WTC11 (cell line): ENCODE measurements around the gene IGSF23. TPM values are rescaled to one million over a fixed set of nuclear protein-coding genes. Genes with fewer than 3 reads are reported as not detected.

Experiments used
- ATAC-seq: fragments of 200-7000 bp; cut with Tn5 transposase; 2 replicates; pipeline ENCODE4 v1.10.0; 2021; ENCODE audit warnings: mild to moderate bottlenecking, moderate library complexity
- CTCF ChIA-PET: fragments of 300-600 bp; sonication (Branson Sonifier 250); formaldehyde crosslinking; loops from one replicate; lab custom pipeline; 2021; ENCODE audit warnings: antibody characterized with exemption; lab: Charles Lee
- POLR2A ChIA-PET: fragments of 350-600 bp; sonication (Branson Sonifier 250); formaldehyde crosslinking; loops from one replicate; lab custom pipeline; 2021; ENCODE audit warnings: antibody characterized with exemption; lab: Charles Lee
- DNase-seq: peaks from one replicate; pipeline ENCODE4 v3.0.0; 2021; ENCODE audit warnings: low spot score
- H3K27ac Mint-ChIP-seq: 2 replicates; pipeline ENCODE4 v1.8.0; 2021; ENCODE audit warnings: mixed read lengths
- H3K27me3 Mint-ChIP-seq: 2 replicates; pipeline ENCODE4 v1.8.0; 2021; ENCODE audit warnings: low read depth, mild to moderate bottlenecking, moderate library complexity, mixed read lengths
- H3K36me3 Mint-ChIP-seq: 2 replicates; pipeline ENCODE4 v1.8.0; 2021; ENCODE audit warnings: mixed read lengths
- H3K4me1 Mint-ChIP-seq: 2 replicates; pipeline ENCODE4 v1.8.0; 2022; ENCODE audit warnings: mixed read lengths
- H3K4me3 Mint-ChIP-seq: 2 replicates; pipeline ENCODE4 v1.8.0; 2021; ENCODE audit warnings: mild to moderate bottlenecking, moderate library complexity, mixed read lengths
- H3K9me3 Mint-ChIP-seq: 2 replicates; pipeline ENCODE4 v1.8.0; 2021; ENCODE audit warnings: mixed read lengths
- ATF6 ChIP-seq: sonication (generic); formaldehyde crosslinking; IDR thresholded peaks from 2 replicates; pipeline ENCODE4 v1.8.1; 2023; ENCODE audit warnings: mild to moderate bottlenecking, missing genetic modification reagents
- CREM ChIP-seq: sonication (generic); formaldehyde crosslinking; IDR thresholded peaks from 2 replicates; pipeline ENCODE4 v1.8.1; 2022; ENCODE audit warnings: mild to moderate bottlenecking, missing genetic modification reagents, moderate library complexity
- E2F1 ChIP-seq: sonication (generic); formaldehyde crosslinking; IDR thresholded peaks from 2 replicates; pipeline ENCODE4 v1.8.0; 2022; ENCODE audit warnings: mild to moderate bottlenecking, missing genetic modification reagents
- E2F5 ChIP-seq: sonication (generic); formaldehyde crosslinking; IDR thresholded peaks from 2 replicates; pipeline ENCODE4 v1.8.1; 2022; ENCODE audit warnings: mild to moderate bottlenecking, moderate library complexity, missing genetic modification reagents
- GRHL2 ChIP-seq: fragments of 250-450 bp; sonication (Bioruptor Pico); IDR thresholded peaks from 2 replicates; pipeline ENCODE4 v1.8.0; 2022; ENCODE audit warnings: mild to moderate bottlenecking, moderate library complexity; ENCODE audit not compliant: insufficient replicate concordance, severe bottlenecking
- HMGA2 ChIP-seq: fragments of 250-450 bp; sonication (Bioruptor Pico); IDR thresholded peaks from 2 replicates; pipeline ENCODE4 v1.4.0; 2021; ENCODE audit warnings: mild to moderate bottlenecking, moderate library complexity
- JUN ChIP-seq: sonication (generic); formaldehyde crosslinking; IDR thresholded peaks from 2 replicates; pipeline ENCODE4 v1.8.0; 2023; ENCODE audit warnings: mild to moderate bottlenecking, missing genetic modification reagents
- MAX ChIP-seq: sonication (generic); formaldehyde crosslinking; IDR thresholded peaks from 2 replicates; pipeline ENCODE4 v1.8.0; 2022; ENCODE audit warnings: mild to moderate bottlenecking, missing genetic modification reagents
- MXD4 ChIP-seq: fragments of 250-450 bp; sonication (Bioruptor Pico); IDR thresholded peaks from 2 replicates; pipeline ENCODE4 v1.8.0; 2021; ENCODE audit warnings: mild to moderate bottlenecking, moderate library complexity, borderline replicate concordance
- NFYB ChIP-seq: sonication (generic); formaldehyde crosslinking; conservative IDR thresholded peaks from 2 replicates; pipeline ENCODE4 v1.8.0; 2022; ENCODE audit warnings: low read depth, missing genetic modification reagents
- OVOL2 ChIP-seq: fragments of 250-450 bp; sonication (Bioruptor Pico); IDR thresholded peaks from 2 replicates; pipeline ENCODE4 v1.9.0; 2021; ENCODE audit warnings: mild to moderate bottlenecking, borderline replicate concordance
- RORB ChIP-seq: fragments of 250-450 bp; sonication (Bioruptor Pico); IDR thresholded peaks from 2 replicates; pipeline ENCODE4 v1.9.0; 2021; ENCODE audit warnings: mild to moderate bottlenecking
- SMAD4 ChIP-seq: sonication (generic); formaldehyde crosslinking; IDR thresholded peaks from 2 replicates; pipeline ENCODE4 v1.8.0; 2022; ENCODE audit warnings: mild to moderate bottlenecking, missing genetic modification reagents
- SOX15 ChIP-seq: fragments of 250-450 bp; sonication (Bioruptor Pico); IDR thresholded peaks from 2 replicates; pipeline ENCODE4 v1.9.0; 2021; ENCODE audit warnings: mild to moderate bottlenecking
- TEAD4 ChIP-seq: sonication (generic); formaldehyde crosslinking; IDR thresholded peaks from 2 replicates; pipeline ENCODE4 v1.8.0; 2022; ENCODE audit warnings: mild to moderate bottlenecking, missing genetic modification reagents
- USF1 ChIP-seq: sonication (generic); formaldehyde crosslinking; IDR thresholded peaks from 2 replicates; pipeline ENCODE4 v1.8.0; 2022; ENCODE audit warnings: mild to moderate bottlenecking, missing genetic modification reagents
- ZNF121 ChIP-seq: sonication (generic); formaldehyde crosslinking; IDR thresholded peaks from 2 replicates; pipeline ENCODE4 v1.8.0; 2023; ENCODE audit warnings: missing genetic modification reagents
- ZNF219 ChIP-seq: sonication (generic); formaldehyde crosslinking; IDR thresholded peaks from 2 replicates; pipeline ENCODE4 v1.8.0; 2023; ENCODE audit warnings: missing genetic modification reagents, mild to moderate bottlenecking, borderline replicate concordance
- ZNF317 ChIP-seq: sonication (generic); formaldehyde crosslinking; IDR thresholded peaks from 2 replicates; pipeline ENCODE4 v1.8.1; 2023; ENCODE audit warnings: low read depth, mild to moderate bottlenecking, moderate library complexity, missing genetic modification reagents, borderline replicate concordance
- ZNF396 ChIP-seq: fragments of 250-450 bp; sonication (Bioruptor Pico); IDR thresholded peaks from 2 replicates; pipeline ENCODE4 v1.8.0; 2021; ENCODE audit warnings: mild to moderate bottlenecking, moderate library complexity, borderline replicate concordance
- ZNF532 ChIP-seq: fragments of 250-450 bp; sonication (Bioruptor Pico); IDR thresholded peaks from 2 replicates; pipeline ENCODE4 v1.9.0; 2021; ENCODE audit warnings: mild to moderate bottlenecking, borderline replicate concordance
- ZSCAN18 ChIP-seq: fragments of 250-450 bp; sonication (Bioruptor Pico); IDR thresholded peaks from 2 replicates; pipeline ENCODE4 v2.1.2; 2022; ENCODE audit warnings: mild to moderate bottlenecking, moderate library complexity
- total RNA-seq: library from RNA; stranded (reverse); gene quantifications from 3 replicates; pipeline ENCODE4 v1.2.3, GENCODE V29; 2021

The IGSF23 gene
- total RNA-seq, 1 experiment from 2014 or later, result not detected

GRCh38 chr19:44608391-44608821, 5.0 kb upstream of the IGSF23 start:
- no peak overlapping the region for H3K4me3 Mint-ChIP-seq
- DNase-seq, result no peak
- peaks cover 11% of the 10 kb centered on the region; the same call in 1 of the 2 replicates for H3K9me3 Mint-ChIP-seq
- H3K36me3 Mint-ChIP-seq, result no peaks in the 10 kb centered on the region
- ATAC-seq, result no peak
- H3K27me3 Mint-ChIP-seq, result no peaks in the 10 kb centered on the region
- ChIA-PET POLR2A (no interaction called here), CTCF (interaction anchor here (3.5 kb wide), 1 partner anchor 36 kb away, joined by 22 read pairs; the partner anchor contains the start of gene PVR)
- H3K27ac Mint-ChIP-seq, result 0 out of 2 replicates have a peak overlapping the region, but pooled peaks have one; percentile 39
- TF ChIP-seq E2F5 (CRISPR knock-in tag) (no peak), HMGA2 (CRISPR knock-in tag) (no peak), ZSCAN18 (CRISPR knock-in tag) (no peak), ZNF219 (CRISPR knock-in tag) (no peak), ZNF532 (CRISPR knock-in tag) (no peak), E2F1 (no peak), MAX (CRISPR knock-in tag) (no peak), ATF6 (no peak), RORB (CRISPR knock-in tag) (no peak), CREM (CRISPR knock-in tag) (no peak), JUN (CRISPR knock-in tag) (no peak), ZNF121 (CRISPR knock-in tag) (no peak), OVOL2 (CRISPR knock-in tag) (no peak)
- peaks cover 42% of the 10 kb centered on the region for H3K4me1 Mint-ChIP-seq

GRCh38 chr19:44609219-44609618, 4.1 kb upstream of the IGSF23 start:
- no peak overlapping the region for H3K4me3 Mint-ChIP-seq
- peaks cover 11% of the 10 kb centered on the region; the same call in 1 of the 2 replicates for H3K9me3 Mint-ChIP-seq
- DNase-seq, result no peak
- no peak overlapping the region for H3K27ac Mint-ChIP-seq
- POLR2A ChIA-PET, result no interaction called here
- H3K36me3 Mint-ChIP-seq, result no peaks in the 10 kb centered on the region
- CTCF ChIA-PET, result interaction anchor here (1.7 to 4.3 kb wide), 7 partner anchors 12 to 48 kb away, joined by 6 to 40 read pairs (median 22); partner anchors contain the start of gene PVR
- TF ChIP-seq ZNF396 (CRISPR knock-in tag) (no peak), SMAD4 (no peak), ZNF317 (CRISPR knock-in tag) (no peak), JUN (CRISPR knock-in tag) (no peak), GRHL2 (CRISPR knock-in tag) (no peak), SOX15 (CRISPR knock-in tag) (no peak), TEAD4 (CRISPR knock-in tag) (no peak), MXD4 (CRISPR knock-in tag) (no peak), NFYB (CRISPR knock-in tag) (no peak), RORB (CRISPR knock-in tag) (no peak), USF1 (no peak), HMGA2 (CRISPR knock-in tag) (no peak)
- TF ChIP-seq, all 79 proteins: peak for 0
- H3K4me1 Mint-ChIP-seq, result peaks cover 33% of the 10 kb centered on the region
- no peaks in the 10 kb centered on the region for H3K27me3 Mint-ChIP-seq
- no peak for ATAC-seq
